Right lobe of liver (tissue), 4 donors: ENCODE measurements around the gene MCTP1.

Experiments used
- CTCF ChIP-seq, 4 donors: fragments of 200-600 bp in 3 of 4; fragments of 450-650 bp in 1 of 4; IDR thresholded peaks; one replicate each; pipeline versions ENCODE4 v1.5.1 to v1.8.0; 2016 to 2022; ENCODE audit warnings: antibody characterized with exemption in 4 of 4, mild to moderate bottlenecking in 2 of 4
- POLR2A ChIP-seq: fragments of 450-650 bp; IDR thresholded peaks from one replicate; pipeline ENCODE4 v1.6.1; 2017; ENCODE audit warnings: antibody characterized with exemption, mild to moderate bottlenecking
- donor health status: DM: no; HTN: no; CAD: no.
- donor health status: DM: no; HTN: no; CAD: no.
- donor health status: DM: no; HTN: yes; CAD: no.

- TF ChIP-seq CTCF (IDR thresholded peaks at IDR 0.05) (no peak), POLR2A (no peak)
These were observed 47.6 kb downstream of the MCTP1 start for GRCh38 chr5:95237324-95237723.
